Measurements from ENCODE around the gene P2RY14. TPM values are rescaled to one million over a fixed set of nuclear protein-coding genes. Genes with fewer than 3 reads are reported as not detected.

The P2RY14 gene
- total and polyA plus RNA-seq, 2 experiments from 2014 or later = not detected

DNA sequence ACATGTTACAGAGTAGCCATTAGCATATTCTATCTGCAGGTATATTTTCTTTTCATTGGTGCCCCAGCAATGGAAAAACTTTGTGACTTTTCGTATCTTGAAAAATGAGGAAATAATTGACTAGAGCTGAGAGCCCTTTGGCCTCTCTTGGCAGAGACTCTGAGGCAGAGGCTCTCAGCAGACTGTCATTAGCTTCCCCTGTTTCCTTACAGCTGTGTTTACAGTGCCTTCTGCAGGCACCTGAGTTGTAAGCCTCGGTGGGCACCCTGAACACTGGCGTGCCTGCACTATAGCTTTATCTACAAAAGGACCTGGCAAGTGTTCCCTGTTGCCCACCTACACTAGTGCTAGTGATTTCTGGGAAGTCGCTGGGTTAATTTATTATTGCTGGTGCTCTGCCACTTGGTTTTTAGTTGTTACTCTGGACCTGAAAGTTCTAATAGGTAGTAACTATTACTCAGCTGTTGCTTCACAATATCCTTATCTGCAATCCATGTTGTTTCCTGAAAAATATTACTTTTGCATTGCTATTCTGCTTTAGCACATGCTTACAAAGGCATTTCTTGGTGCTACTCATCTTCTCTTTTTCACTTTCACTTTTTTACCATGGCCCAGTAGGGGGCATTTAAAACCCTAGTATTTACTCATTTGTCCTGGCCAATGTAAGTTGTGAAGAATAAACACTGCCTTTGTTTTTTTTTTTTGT lies 67.5 kb downstream of the P2RY14 start:
- no peaks in the 10 kb centered on the region for H3K27me3 ChIP-seq (replicated peaks; ENCODE audit: insufficient read depth)
- no peaks in the 10 kb centered on the region for H3K79me2 ChIP-seq (ENCODE audit: insufficient read depth)
- H2AFZ ChIP-seq = no peak overlapping the region
- H3K27ac ChIP-seq = no peak overlapping the region
- H4K20me1 ChIP-seq (ENCODE audit: insufficient read depth) = no peaks in the 10 kb centered on the region
- H3K4me1 ChIP-seq (ENCODE audit: insufficient read depth) = peaks cover 9% of the 10 kb centered on the region; the same call in 1 of the 2 replicates
- no peaks in the 10 kb centered on the region for H3K9me3 ChIP-seq (ENCODE audit: low read depth)
- no peaks in the 10 kb centered on the region for H3K9me2 ChIP-seq (ENCODE audit: insufficient read depth)
- H3F3A ChIP-seq (ENCODE audit: insufficient read depth) = no peaks in the 10 kb centered on the region
- TF ChIP-seq EZH2phosphoT487 (IDR thresholded peaks at IDR 0.05; ENCODE audit: insufficient read depth, low read depth) (no peak), EZH2 (IDR thresholded peaks at IDR 0.05; ENCODE audit: insufficient read depth, poor library complexity, severe bottlenecking) (no peak)
- no peak overlapping the region for H3K4me3 ChIP-seq
- DNase-seq = peak; percentile 12
- H3K4me2 ChIP-seq (ENCODE audit: unreplicated experiment) = no peak overlapping the region
- WGBS, 2 experiments (ENCODE audit: low coverage in 1 of 2, low lambda C conversion rate in 2 of 2, missing lambda C conversion rate in 2 of 2) = 86% methylated on average over 4 of the region's 4 CpGs
- H3K9ac ChIP-seq = no peak overlapping the region
- in situ Hi-C loops (cut with MboI) = no loop called here
- no peaks in the 10 kb centered on the region for H3K36me3 ChIP-seq (ENCODE audit: low read depth)

GRCh38 chr3:151209654-151210053 lies 68.7 kb downstream of the P2RY14 start:
- no peak for DNase-seq
- no peak overlapping the region for H3K4me2 ChIP-seq (ENCODE audit: unreplicated experiment)
- H4K20me1 ChIP-seq (ENCODE audit: insufficient read depth) = no peaks in the 10 kb centered on the region
- TF ChIP-seq EZH2phosphoT487 (IDR thresholded peaks at IDR 0.05; ENCODE audit: insufficient read depth, low read depth) (no peak), EZH2 (IDR thresholded peaks at IDR 0.05; ENCODE audit: insufficient read depth, poor library complexity, severe bottlenecking) (no peak)
- H3K9ac ChIP-seq = no peak overlapping the region
- H3F3A ChIP-seq (ENCODE audit: insufficient read depth) = no peaks in the 10 kb centered on the region
- no peak overlapping the region for H2AFZ ChIP-seq
- H3K27me3 ChIP-seq (replicated peaks; ENCODE audit: insufficient read depth) = no peaks in the 10 kb centered on the region
- H3K27ac ChIP-seq = no peak overlapping the region
- H3K36me3 ChIP-seq (ENCODE audit: low read depth) = no peaks in the 10 kb centered on the region
- 80 to 83% methylated on average over 3 of the region's 3 CpGs for whole genome bisulfite sequencing, 2 experiments (ENCODE audit: low coverage in 1 of 2, low lambda C conversion rate in 2 of 2, missing lambda C conversion rate in 2 of 2)
- H3K4me3 ChIP-seq = no peak overlapping the region
- H3K9me2 ChIP-seq (ENCODE audit: insufficient read depth) = no peaks in the 10 kb centered on the region
- no peaks in the 10 kb centered on the region for H3K79me2 ChIP-seq (ENCODE audit: insufficient read depth)
- H3K9me3 ChIP-seq (ENCODE audit: low read depth) = no peaks in the 10 kb centered on the region
- in situ Hi-C loops (cut with MboI) = no loop called here
- H3K4me1 ChIP-seq (ENCODE audit: insufficient read depth) = peaks cover 9% of the 10 kb centered on the region; the same call in 1 of the 2 replicates

DNA sequence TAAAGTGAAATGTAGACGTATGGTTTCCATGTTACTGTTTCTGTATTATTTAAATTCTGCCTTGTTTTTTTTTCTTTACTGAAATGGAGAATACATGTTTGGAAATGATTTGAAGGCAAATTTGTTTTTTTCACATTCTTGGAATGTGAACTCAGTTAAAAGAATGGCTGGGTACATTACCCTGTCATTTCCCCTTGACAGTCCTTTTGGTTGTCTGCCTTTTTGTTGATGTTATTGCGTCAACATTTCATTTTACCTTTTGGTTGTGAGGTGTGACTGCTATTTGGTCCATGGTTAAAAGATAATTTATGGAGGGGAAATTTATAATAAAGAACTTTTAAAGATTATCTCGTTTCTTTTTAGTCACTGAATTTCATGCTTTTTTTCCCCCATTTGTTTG lies 72.1 kb downstream of the P2RY14 start:
- peaks cover 9% of the 10 kb centered on the region; the same call in 1 of the 2 replicates for H3K4me1 ChIP-seq (ENCODE audit: insufficient read depth)
- H4K20me1 ChIP-seq (ENCODE audit: insufficient read depth) = no peaks in the 10 kb centered on the region
- H3K9me3 ChIP-seq (ENCODE audit: low read depth) = no peaks in the 10 kb centered on the region
- H3K4me3 ChIP-seq = no peak overlapping the region
- no peak for DNase-seq
- WGBS, 2 experiments (ENCODE audit: low coverage in 1 of 2, low lambda C conversion rate in 2 of 2, missing lambda C conversion rate in 2 of 2) = 69 to 79% methylated on average over 3 of the region's 3 CpGs
- no peaks in the 10 kb centered on the region for H3F3A ChIP-seq (ENCODE audit: insufficient read depth)
- H3K9me2 ChIP-seq (ENCODE audit: insufficient read depth) = no peaks in the 10 kb centered on the region
- no peak overlapping the region for H3K9ac ChIP-seq
- H3K27me3 ChIP-seq (replicated peaks; ENCODE audit: insufficient read depth) = no peaks in the 10 kb centered on the region
- H2AFZ ChIP-seq = no peak overlapping the region
- H3K27ac ChIP-seq = no peak overlapping the region
- H3K79me2 ChIP-seq (ENCODE audit: insufficient read depth) = no peaks in the 10 kb centered on the region
- in situ Hi-C loops (cut with MboI) = no loop called here
- H3K36me3 ChIP-seq (ENCODE audit: low read depth) = no peaks in the 10 kb centered on the region
- TF ChIP-seq EZH2phosphoT487 (IDR thresholded peaks at IDR 0.05; ENCODE audit: insufficient read depth, low read depth) (no peak), EZH2 (IDR thresholded peaks at IDR 0.05; ENCODE audit: insufficient read depth, poor library complexity, severe bottlenecking) (no peak)
- no peak overlapping the region for H3K4me2 ChIP-seq (ENCODE audit: unreplicated experiment)

GRCh38 chr3:151205482-151205881 lies 72.9 kb downstream of the P2RY14 start:
- H3K9me3 ChIP-seq (ENCODE audit: low read depth) = no peaks in the 10 kb centered on the region
- in situ Hi-C loops (cut with MboI) = no loop called here
- no peak for DNase-seq
- H3K4me1 ChIP-seq (ENCODE audit: insufficient read depth) = peaks cover 9% of the 10 kb centered on the region; the same call in 1 of the 2 replicates
- no peak overlapping the region for H3K4me3 ChIP-seq
- H3K27ac ChIP-seq = no peak overlapping the region
- no peak overlapping the region for H2AFZ ChIP-seq
- H3K9me2 ChIP-seq (ENCODE audit: insufficient read depth) = no peaks in the 10 kb centered on the region
- H3K79me2 ChIP-seq (ENCODE audit: insufficient read depth) = no peaks in the 10 kb centered on the region
- TF ChIP-seq EZH2 (IDR thresholded peaks at IDR 0.05; ENCODE audit: insufficient read depth, poor library complexity, severe bottlenecking) (no peak), EZH2phosphoT487 (IDR thresholded peaks at IDR 0.05; ENCODE audit: insufficient read depth, low read depth) (no peak)
- no peaks in the 10 kb centered on the region for H3K27me3 ChIP-seq (replicated peaks; ENCODE audit: insufficient read depth)
- no peaks in the 10 kb centered on the region for H3K36me3 ChIP-seq (ENCODE audit: low read depth)
- no peak overlapping the region for H3K4me2 ChIP-seq (ENCODE audit: unreplicated experiment)
- 93 to 98% methylated on average over 6 of the region's 6 CpGs for WGBS, 2 experiments (ENCODE audit: low coverage in 1 of 2, low lambda C conversion rate in 2 of 2, missing lambda C conversion rate in 2 of 2)
- H4K20me1 ChIP-seq (ENCODE audit: insufficient read depth) = no peaks in the 10 kb centered on the region
- no peaks in the 10 kb centered on the region for H3F3A ChIP-seq (ENCODE audit: insufficient read depth)
- no peak overlapping the region for H3K9ac ChIP-seq
